ENCODE measurements around the gene AKR7A2.

- TF ChIP-seq, protein P1, sequence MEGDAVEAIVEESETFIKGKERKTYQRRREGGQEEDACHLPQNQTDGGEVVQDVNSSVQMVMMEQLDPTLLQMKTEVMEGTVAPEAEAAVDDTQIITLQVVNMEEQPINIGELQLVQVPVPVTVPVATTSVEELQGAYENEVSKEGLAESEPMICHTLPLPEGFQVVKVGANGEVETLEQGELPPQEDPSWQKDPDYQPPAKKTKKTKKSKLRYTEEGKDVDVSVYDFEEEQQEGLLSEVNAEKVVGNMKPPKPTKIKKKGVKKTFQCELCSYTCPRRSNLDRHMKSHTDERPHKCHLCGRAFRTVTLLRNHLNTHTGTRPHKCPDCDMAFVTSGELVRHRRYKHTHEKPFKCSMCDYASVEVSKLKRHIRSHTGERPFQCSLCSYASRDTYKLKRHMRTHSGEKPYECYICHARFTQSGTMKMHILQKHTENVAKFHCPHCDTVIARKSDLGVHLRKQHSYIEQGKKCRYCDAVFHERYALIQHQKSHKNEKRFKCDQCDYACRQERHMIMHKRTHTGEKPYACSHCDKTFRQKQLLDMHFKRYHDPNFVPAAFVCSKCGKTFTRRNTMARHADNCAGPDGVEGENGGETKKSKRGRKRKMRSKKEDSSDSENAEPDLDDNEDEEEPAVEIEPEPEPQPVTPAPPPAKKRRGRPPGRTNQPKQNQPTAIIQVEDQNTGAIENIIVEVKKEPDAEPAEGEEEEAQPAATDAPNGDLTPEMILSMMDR (IDR thresholded peaks at IDR 0.05 in 4 of 5, conservative IDR thresholded peaks at IDR 0.05 in 1 of 5), result no peak
- no peak for TF ChIP-seq POLR2A (IDR thresholded peaks at IDR 0.05)
These were observed 47.4 kb upstream of the AKR7A2 start for GRCh38 chr1:19359357-19359756.

Measured in gastrocnemius medialis (tissue), 4 donors.